Activated T-cell treated with anti-CD3 and anti-CD28 coated beads for 1 hour (primary cell): ENCODE results near the gene TAGLN2.

Experiments used
- DNase-seq: peaks from one replicate; pipeline ENCODE4 v3.0.0-alpha.2; 2020; ENCODE audit warnings: low read depth

TAGLN2 gene

GRCh38 chr1:159949123-159949522 lies 23.8 kb upstream of the TAGLN2 start:
- no peak for DNase-seq

- DNase-seq: no peak
These were observed 22.6 kb upstream of the TAGLN2 start for GRCh38 chr1:159947942-159948341.

- DNase-seq: no peak
These were observed 21.2 kb upstream of the TAGLN2 start for GRCh38 chr1:159946242-159947187.

- peak; percentile 65 for DNase-seq
These were observed 20.4 kb upstream of the TAGLN2 start, which contains the start of gene IGSF9 for GRCh38 chr1:159945483-159946241. Gene IGSF9, minus strand, starts transcription at chr1:159945613. Its CDS starts 2,159 bp downstream, at chr1:159943454.

- DNase-seq: no peak
These were observed 19.5 kb upstream of the TAGLN2 start for GRCh38 chr1:159944623-159945455.

GRCh38 chr1:159943908-159944622 lies 18.8 kb upstream of the TAGLN2 start:
- no peak for DNase-seq

GRCh38 chr1:159943278-159943640 lies 18.0 kb upstream of the TAGLN2 start:
- no peak for DNase-seq

GRCh38 chr1:159942632-159943277 lies 17.4 kb upstream of the TAGLN2 start:
- no peak for DNase-seq

- DNase-seq: no peak
These were observed 16.6 kb upstream of the TAGLN2 start for GRCh38 chr1:159941591-159942560.

GRCh38 chr1:159941141-159941540 lies 15.8 kb upstream of the TAGLN2 start:
- DNase-seq: no peak

GRCh38 chr1:159940006-159940620 lies 14.8 kb upstream of the TAGLN2 start:
- DNase-seq: no peak

GRCh38 chr1:159939678-159940002 lies 14.3 kb upstream of the TAGLN2 start:
- no peak for DNase-seq

- DNase-seq: no peak
These were observed 13.8 kb upstream of the TAGLN2 start for GRCh38 chr1:159938905-159939677.

- no peak for DNase-seq
These were observed 13.0 kb upstream of the TAGLN2 start for GRCh38 chr1:159938211-159938852.

GRCh38 chr1:159937054-159937750 lies 11.9 kb upstream of the TAGLN2 start:
- DNase-seq: no peak

GRCh38 chr1:159936273-159936904 lies 11.1 kb upstream of the TAGLN2 start:
- DNase-seq: peak; percentile 83

GRCh38 chr1:159935719-159936272 lies 10.5 kb upstream of the TAGLN2 start:
- no peak for DNase-seq
